Lower leg skin (tissue), 3 donors: ENCODE results near the gene ACYP2.
"Not testable (repeated sequence)": the region's sequence is repeated elsewhere in the genome, so short reads cannot be mapped to it uniquely, and the experiment has no call there.

ENCODE experiments used
- POLR2A ChIP-seq, 2 donors: fragments of 450-650 bp; IDR thresholded peaks; one replicate each; pipeline ENCODE4 v1.6.1; 2016 to 2017; ENCODE audit warnings: antibody characterized with exemption in 2 of 2, mild to moderate bottlenecking in 1 of 2, moderate library complexity in 1 of 2
- TF ChIP-seq, protein P1 (sequence below), 3 donors: fragments of 450-650 bp; IDR thresholded peaks; one replicate each; pipeline ENCODE4 v1.5.1; 2016; ENCODE audit warnings: antibody characterized with exemption in 3 of 3, mild to moderate bottlenecking in 3 of 3, moderate library complexity in 2 of 3

DNA sequence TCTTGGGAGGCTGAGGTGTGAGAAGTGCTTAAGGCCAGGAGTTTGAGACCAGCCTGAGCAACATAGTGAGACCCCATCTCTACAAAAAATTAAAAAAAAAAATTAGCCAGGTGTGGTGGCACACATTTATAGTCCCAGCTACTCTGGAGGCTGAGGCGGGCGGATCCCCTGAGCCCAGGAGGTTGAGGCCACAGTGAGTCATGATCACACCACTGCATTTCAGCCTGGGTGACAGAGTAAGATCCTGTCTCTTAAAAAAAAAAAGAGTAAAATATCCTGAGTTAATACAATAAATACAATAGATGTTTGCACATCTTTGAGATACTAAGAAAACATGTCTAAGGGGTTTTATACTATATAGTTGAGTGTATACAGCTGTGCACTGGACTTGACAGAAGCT lies 179.2 kb downstream of the ACYP2 start:
- TF ChIP-seq, protein P1, sequence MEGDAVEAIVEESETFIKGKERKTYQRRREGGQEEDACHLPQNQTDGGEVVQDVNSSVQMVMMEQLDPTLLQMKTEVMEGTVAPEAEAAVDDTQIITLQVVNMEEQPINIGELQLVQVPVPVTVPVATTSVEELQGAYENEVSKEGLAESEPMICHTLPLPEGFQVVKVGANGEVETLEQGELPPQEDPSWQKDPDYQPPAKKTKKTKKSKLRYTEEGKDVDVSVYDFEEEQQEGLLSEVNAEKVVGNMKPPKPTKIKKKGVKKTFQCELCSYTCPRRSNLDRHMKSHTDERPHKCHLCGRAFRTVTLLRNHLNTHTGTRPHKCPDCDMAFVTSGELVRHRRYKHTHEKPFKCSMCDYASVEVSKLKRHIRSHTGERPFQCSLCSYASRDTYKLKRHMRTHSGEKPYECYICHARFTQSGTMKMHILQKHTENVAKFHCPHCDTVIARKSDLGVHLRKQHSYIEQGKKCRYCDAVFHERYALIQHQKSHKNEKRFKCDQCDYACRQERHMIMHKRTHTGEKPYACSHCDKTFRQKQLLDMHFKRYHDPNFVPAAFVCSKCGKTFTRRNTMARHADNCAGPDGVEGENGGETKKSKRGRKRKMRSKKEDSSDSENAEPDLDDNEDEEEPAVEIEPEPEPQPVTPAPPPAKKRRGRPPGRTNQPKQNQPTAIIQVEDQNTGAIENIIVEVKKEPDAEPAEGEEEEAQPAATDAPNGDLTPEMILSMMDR (IDR thresholded peaks at IDR 0.05) = not testable (repeated sequence)
- not testable (repeated sequence) for TF ChIP-seq POLR2A (IDR thresholded peaks at IDR 0.05)
